LNCaP clone FGC (cell line): ENCODE measurements around the gene FMN1.

Experiments used
- DNase-seq: peaks from one replicate; pipeline ENCODE4 v3.0.0-alpha.2; 2011; ENCODE audit warnings: low read depth
- H3K4me3 ChIP-seq: 2 replicates; pipeline ENCODE4 v1.5.1; 2011; ENCODE audit warnings: mild to moderate bottlenecking, low read depth, low read length, control low read depth
- TF ChIP-seq, protein P1 (sequence below): IDR thresholded peaks from 2 replicates; pipeline ENCODE4 v1.5.1; 2012; ENCODE audit warnings: mild to moderate bottlenecking; ENCODE audit not compliant: control insufficient read depth, insufficient read depth; ENCODE audit errors: extremely low read depth

The FMN1 gene

DNA sequence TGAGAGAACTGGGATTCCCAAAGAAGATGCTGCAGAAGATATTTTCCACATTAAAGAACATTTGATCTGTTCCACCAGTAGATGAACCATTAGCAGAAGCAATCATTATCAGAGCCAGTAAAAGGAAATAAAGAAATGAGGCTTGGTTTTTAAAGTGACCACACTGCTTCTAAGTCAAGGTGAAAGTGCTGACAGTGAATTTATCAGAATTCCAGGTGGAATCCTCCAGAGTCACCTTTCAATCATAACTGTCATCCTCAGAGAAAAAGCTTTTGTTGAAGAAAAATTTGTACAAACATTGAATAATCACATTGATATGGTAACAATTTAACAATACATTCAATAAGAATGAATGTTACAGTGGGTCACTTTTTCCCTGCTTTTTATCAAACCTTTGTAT, 376.9 kb downstream of the FMN1 start:
- TF ChIP-seq, protein P1, sequence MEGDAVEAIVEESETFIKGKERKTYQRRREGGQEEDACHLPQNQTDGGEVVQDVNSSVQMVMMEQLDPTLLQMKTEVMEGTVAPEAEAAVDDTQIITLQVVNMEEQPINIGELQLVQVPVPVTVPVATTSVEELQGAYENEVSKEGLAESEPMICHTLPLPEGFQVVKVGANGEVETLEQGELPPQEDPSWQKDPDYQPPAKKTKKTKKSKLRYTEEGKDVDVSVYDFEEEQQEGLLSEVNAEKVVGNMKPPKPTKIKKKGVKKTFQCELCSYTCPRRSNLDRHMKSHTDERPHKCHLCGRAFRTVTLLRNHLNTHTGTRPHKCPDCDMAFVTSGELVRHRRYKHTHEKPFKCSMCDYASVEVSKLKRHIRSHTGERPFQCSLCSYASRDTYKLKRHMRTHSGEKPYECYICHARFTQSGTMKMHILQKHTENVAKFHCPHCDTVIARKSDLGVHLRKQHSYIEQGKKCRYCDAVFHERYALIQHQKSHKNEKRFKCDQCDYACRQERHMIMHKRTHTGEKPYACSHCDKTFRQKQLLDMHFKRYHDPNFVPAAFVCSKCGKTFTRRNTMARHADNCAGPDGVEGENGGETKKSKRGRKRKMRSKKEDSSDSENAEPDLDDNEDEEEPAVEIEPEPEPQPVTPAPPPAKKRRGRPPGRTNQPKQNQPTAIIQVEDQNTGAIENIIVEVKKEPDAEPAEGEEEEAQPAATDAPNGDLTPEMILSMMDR = no peak
- H3K4me3 ChIP-seq = no peak overlapping the region
- DNase-seq = no peak

DNA sequence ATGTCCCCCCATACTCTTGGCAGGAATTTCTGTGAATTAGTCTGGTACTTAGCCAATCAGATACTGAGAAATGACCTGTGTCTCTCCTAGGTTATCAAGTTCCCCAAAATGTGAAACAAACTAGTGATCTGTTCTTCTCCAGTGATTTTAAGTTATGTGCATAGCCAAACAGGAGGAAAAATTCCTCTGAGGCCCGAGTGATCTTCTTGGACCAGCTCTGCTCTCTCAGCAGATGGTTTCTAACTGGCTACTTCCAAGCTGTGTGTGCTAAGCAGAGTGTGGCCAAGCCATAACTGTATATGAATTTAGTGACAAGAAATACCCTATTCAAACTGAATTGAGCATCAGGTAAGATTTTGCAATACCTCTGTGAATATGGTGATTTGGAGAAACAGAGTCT, 387.2 kb downstream of the FMN1 start:
- TF ChIP-seq, protein P1 = no peak
- no peak overlapping the region for H3K4me3 ChIP-seq
- DNase-seq = no peak

DNA sequence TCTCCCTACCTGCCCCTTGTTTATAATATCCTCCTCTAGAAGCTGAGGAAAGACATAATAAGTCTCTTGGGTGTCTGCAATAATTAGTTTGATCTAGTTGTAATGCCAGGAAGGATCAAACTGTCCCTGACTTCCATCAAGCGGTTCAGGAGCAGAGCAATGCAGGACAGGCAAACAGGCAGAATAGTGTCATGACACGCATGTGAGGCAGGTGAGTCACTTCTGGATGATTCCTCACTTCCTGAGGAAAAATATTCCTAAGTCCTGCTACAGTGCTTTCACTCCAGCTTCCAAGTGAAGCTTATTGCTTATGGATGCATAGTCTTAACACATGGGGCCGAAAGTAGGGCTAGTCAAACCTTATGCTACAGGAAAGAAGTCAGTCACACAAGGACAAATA, 390.9 kb downstream of the FMN1 start:
- TF ChIP-seq, protein P1 = no peak
- DNase-seq = no peak
- H3K4me3 ChIP-seq = no peak overlapping the region

DNA sequence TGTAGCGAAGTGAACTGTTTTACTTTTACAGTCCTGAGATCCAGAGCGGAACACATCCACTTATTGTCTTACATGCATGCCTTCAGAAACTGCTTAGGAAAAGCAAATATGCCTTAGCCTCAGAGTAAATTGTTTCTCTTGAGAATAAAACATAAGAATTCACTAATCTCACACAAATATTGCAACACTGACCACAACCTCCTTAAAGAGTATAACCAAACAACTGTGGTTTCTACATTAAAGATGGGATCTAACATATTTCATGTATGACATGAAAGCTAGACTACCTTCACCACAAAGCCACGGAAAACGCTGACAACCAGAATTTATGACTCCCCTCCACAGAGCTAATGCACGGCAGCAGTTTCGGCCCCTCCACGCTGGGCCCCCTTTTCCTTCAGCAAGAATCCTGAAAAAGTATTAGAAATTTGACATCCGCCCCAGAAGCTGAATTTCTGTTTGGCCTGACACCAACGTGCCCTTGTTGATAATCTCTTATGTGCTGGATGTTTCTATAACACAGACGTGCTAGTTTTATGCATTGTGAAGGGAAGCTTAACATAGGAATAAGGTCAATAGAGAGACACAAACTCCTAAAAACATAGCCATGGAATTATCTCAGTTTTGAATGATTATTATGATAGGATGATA, 392.1 kb downstream of the FMN1 start:
- no peak for DNase-seq
- TF ChIP-seq, protein P1 = no peak
- H3K4me3 ChIP-seq = no peak overlapping the region

DNA sequence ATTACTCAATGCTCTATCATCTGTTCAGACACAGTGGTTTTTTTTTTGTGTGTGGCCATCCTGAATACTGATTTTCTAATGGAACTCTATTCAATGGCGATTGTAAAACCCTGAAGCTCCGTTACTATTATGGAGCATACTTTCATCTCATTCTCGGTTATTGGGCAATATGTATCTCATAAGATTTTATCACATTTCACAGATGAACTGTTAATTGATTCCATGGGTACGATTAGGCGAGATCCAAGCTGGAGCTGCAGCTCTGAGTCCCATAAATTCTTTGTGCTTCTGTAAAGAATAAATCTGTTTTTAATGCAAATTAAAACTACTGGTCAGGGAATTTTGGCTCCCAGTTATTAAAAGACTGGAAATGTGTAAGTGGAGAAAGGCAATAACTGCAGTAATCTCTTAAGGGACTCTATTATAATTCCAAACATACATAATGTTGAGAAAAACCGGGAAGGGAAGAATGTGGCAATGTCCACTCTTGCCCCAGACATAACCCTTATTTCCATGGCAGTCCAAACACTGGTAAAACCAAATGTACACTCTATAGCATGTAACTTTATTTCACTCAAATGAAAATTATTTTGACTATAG, 394.5 kb downstream of the FMN1 start:
- TF ChIP-seq, protein P1 = no peak
- H3K4me3 ChIP-seq = no peak overlapping the region
- DNase-seq = no peak

DNA sequence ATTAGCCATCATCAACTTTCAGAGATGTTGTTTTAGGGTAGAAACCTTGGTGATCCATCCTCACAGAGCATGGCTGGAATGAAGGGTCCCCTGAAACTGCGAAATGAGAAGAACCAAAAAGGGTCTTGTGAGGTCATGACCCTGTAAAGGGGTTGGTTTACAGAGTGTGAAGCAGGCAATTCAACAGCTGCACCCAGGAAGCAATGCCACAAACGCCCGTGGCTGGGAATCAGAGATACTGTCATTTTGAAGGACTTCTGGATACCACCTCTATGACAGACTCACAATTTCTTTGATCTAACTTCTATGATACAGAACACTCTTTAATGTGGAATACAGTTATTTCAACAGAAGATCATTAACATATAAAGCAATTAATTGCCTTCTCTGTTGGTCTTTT, 397.7 kb downstream of the FMN1 start:
- DNase-seq = no peak
- H3K4me3 ChIP-seq = no peak overlapping the region

DNA sequence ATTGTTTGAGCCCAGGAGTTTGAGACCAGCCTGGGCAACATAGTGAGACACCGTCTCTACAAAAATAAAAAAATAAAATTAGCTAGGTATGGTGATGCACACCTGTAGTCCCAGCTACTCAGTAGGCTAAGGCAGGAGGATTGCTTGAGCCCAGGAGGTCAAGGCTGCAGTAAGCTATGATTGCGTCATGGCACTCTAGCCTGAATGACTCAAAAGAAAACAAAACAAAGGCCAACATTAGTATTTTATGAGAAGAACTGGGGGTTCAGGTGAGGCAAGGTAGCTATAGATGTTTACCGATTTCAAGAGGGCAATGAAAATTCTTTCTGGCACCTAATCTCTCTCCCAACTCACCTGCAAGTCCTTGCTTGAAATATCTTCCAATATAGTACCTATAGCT, 399.5 kb downstream of the FMN1 start:
- TF ChIP-seq, protein P1 = no peak
- no peak overlapping the region for H3K4me3 ChIP-seq
- DNase-seq = no peak

More for the DNA sequence above, 397.7 kb downstream of the FMN1 start:
- TF ChIP-seq, protein P1 = no peak
